ENCODE data around the gene IGFBP6.

The IGFBP6 gene

GRCh38 chr12:53060064-53060720 lies 37.3 kb upstream of the IGFBP6 start:
- no peak overlapping the region for H2AFZ ChIP-seq (ENCODE audit: low read length)
- H3K4me1 ChIP-seq (ENCODE audit: insufficient read depth, low read length, severe bottlenecking): peaks cover 10% of the 10 kb centered on the region
- H3K27ac ChIP-seq (ENCODE audit: low read depth, low read length, poor library complexity, severe bottlenecking): no peak overlapping the region
- H3K79me2 ChIP-seq (ENCODE audit: insufficient read depth, low read length): no peaks in the 10 kb centered on the region
- no peak overlapping the region for H3K4me2 ChIP-seq (ENCODE audit: low read length)
- H3K9me2 ChIP-seq (ENCODE audit: low read depth, low read length): no peaks in the 10 kb centered on the region
- no peaks in the 10 kb centered on the region for H3K9me3 ChIP-seq (ENCODE audit: low read length)
- no peak overlapping the region for H3K4me3 ChIP-seq (ENCODE audit: low read depth, low read length, poor library complexity, severe bottlenecking)
- H3F3A ChIP-seq (ENCODE audit: insufficient read depth, low read length): no peaks in the 10 kb centered on the region
- H3K27me3 ChIP-seq (ENCODE audit: insufficient read depth, low read length): peaks cover 7% of the 10 kb centered on the region; the same call in 1 of the 2 replicates
- no peak overlapping the region for H3K9ac ChIP-seq (ENCODE audit: low read length)
- H4K20me1 ChIP-seq (ENCODE audit: insufficient read depth, low read length): no peaks in the 10 kb centered on the region
- peaks cover 16% of the 10 kb centered on the region; the same call in 1 of the 2 replicates for H3K36me3 ChIP-seq (ENCODE audit: insufficient read depth, low read length)
- TF ChIP-seq EZH2 (IDR thresholded peaks at IDR 0.05; ENCODE audit: borderline replicate concordance, low read length) (no peak), CTCF (IDR thresholded peaks at IDR 0.05; ENCODE audit: low read length) (no peak)

DNA sequence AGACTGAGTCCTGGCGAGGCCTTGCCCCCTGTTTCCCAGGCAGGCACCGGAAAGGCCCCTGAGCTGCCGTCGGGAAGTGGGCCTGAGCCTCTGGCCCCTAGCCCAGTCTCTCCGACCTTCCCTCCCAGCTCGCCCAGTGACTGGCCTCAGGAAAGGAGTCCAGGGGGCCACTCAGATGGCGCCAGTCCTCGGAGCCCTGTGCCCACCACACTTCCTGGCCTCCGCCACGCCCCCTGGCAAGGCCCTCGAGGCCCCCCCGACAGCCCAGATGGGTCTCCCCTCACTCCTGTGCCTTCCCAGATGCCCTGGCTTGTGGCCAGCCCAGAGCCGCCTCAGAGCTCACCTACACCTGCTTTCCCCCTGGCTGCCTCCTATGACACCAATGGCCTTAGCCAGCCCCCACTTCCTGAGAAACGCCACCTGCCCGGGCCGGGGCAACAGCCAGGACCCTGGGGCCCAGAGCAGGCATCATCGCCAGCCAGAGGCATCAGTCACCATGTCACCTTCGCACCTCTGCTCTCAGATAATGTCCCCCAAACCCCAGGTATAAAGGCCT lies 36.7 kb upstream of the IGFBP6 start:
- H3F3A ChIP-seq (ENCODE audit: insufficient read depth, low read length): no peaks in the 10 kb centered on the region
- no peak overlapping the region for H3K9ac ChIP-seq (ENCODE audit: low read length)
- no peaks in the 10 kb centered on the region for H3K9me3 ChIP-seq (ENCODE audit: low read length)
- no peak for TF ChIP-seq EZH2 (IDR thresholded peaks at IDR 0.05; ENCODE audit: borderline replicate concordance, low read length)
- no peaks in the 10 kb centered on the region for H3K79me2 ChIP-seq (ENCODE audit: insufficient read depth, low read length)
- H3K27ac ChIP-seq (ENCODE audit: low read depth, low read length, poor library complexity, severe bottlenecking): no peak overlapping the region
- H2AFZ ChIP-seq (ENCODE audit: low read length): no peak overlapping the region
- H3K4me1 ChIP-seq (ENCODE audit: insufficient read depth, low read length, severe bottlenecking): peaks cover 10% of the 10 kb centered on the region
- peaks cover 22% of the 10 kb centered on the region for H3K36me3 ChIP-seq (ENCODE audit: insufficient read depth, low read length)
- no peak overlapping the region for H3K4me2 ChIP-seq (ENCODE audit: low read length)
- no peak overlapping the region for H3K4me3 ChIP-seq (ENCODE audit: low read depth, low read length, poor library complexity, severe bottlenecking)
- H3K27me3 ChIP-seq (ENCODE audit: insufficient read depth, low read length): peaks cover 7% of the 10 kb centered on the region; the same call in 1 of the 2 replicates
- no peaks in the 10 kb centered on the region for H4K20me1 ChIP-seq (ENCODE audit: insufficient read depth, low read length)
- no peaks in the 10 kb centered on the region for H3K9me2 ChIP-seq (ENCODE audit: low read depth, low read length)

- Histone ChIP-seq H3K27ac (ENCODE audit: low read depth, low read length, poor library complexity, severe bottlenecking) (no peak overlapping the region), H4K20me1 (ENCODE audit: insufficient read depth, low read length) (no peaks in the 10 kb centered on the region), H3F3A (ENCODE audit: insufficient read depth, low read length) (no peaks in the 10 kb centered on the region), H3K9me3 (ENCODE audit: low read length) (no peaks in the 10 kb centered on the region), H3K4me1 (ENCODE audit: insufficient read depth, low read length, severe bottlenecking) (peaks cover 10% of the 10 kb centered on the region), H3K79me2 (ENCODE audit: insufficient read depth, low read length) (no peaks in the 10 kb centered on the region), H3K36me3 (ENCODE audit: insufficient read depth, low read length) (peaks cover 25% of the 10 kb centered on the region), H3K9me2 (ENCODE audit: low read depth, low read length) (no peaks in the 10 kb centered on the region), H3K4me3 (ENCODE audit: low read depth, low read length, poor library complexity, severe bottlenecking) (no peak overlapping the region), H3K4me2 (ENCODE audit: low read length) (no peak overlapping the region), H2AFZ (ENCODE audit: low read length) (no peak overlapping the region), H3K9ac (ENCODE audit: low read length) (no peak overlapping the region), H3K27me3 (ENCODE audit: insufficient read depth, low read length) (peaks cover 7% of the 10 kb centered on the region; the same call in 1 of the 2 replicates)
- TF ChIP-seq CTCF (IDR thresholded peaks at IDR 0.05; ENCODE audit: low read length): peak; percentile 56
- TF ChIP-seq EZH2 (IDR thresholded peaks at IDR 0.05; ENCODE audit: borderline replicate concordance, low read length): no peak
Measured at GRCh38 chr12:53061404-53062010, 36.0 kb upstream of the IGFBP6 start.
